HepG2 (cell line): ENCODE results near the gene JSRP1. TPM values are rescaled to one million over a fixed set of nuclear protein-coding genes. Genes with fewer than 3 reads are reported as not detected.

ENCODE experiments used
- BCL6 ChIP-seq: IDR thresholded peaks from 2 replicates; pipeline ENCODE4 v1.6.1; 2016; ENCODE audit warnings: missing genetic modification reagents, missing compliant biosample characterization
- HES4 ChIP-seq: sonication (generic); formaldehyde crosslinking; IDR thresholded peaks from 2 replicates; pipeline ENCODE4 v1.9.0; 2021; ENCODE audit warnings: mild to moderate bottlenecking, missing genetic modification reagents, borderline replicate concordance
- SALL1 ChIP-seq: sonication (generic); formaldehyde crosslinking; IDR thresholded peaks from 2 replicates; pipeline ENCODE4 v1.8.0; 2022; ENCODE audit warnings: mild to moderate bottlenecking, missing genetic modification reagents
- SRSF1 ChIP-seq: fragments of 200-400 bp; formaldehyde crosslinking; optimal IDR thresholded peaks from 2 replicates; pipeline ENCODE3; 2017; ENCODE audit warnings: mild to moderate bottlenecking, low read depth, low read length, moderate library complexity
- XBP1 ChIP-seq: sonication (generic); formaldehyde crosslinking; IDR thresholded peaks from 2 replicates; pipeline ENCODE4 v1.5.0; 2020; ENCODE audit warnings: missing genetic modification reagents
- ZFP36L2 ChIP-seq: sonication (generic); formaldehyde crosslinking; IDR thresholded peaks from 2 replicates; pipeline ENCODE4 v1.4.0; 2020; ENCODE audit warnings: missing genetic modification reagents
- ZNF7 ChIP-seq: IDR thresholded peaks from 2 replicates; pipeline ENCODE4 v1.6.1; 2016; ENCODE audit warnings: missing biosample characterization, missing genetic modification reagents
- ZNF768 ChIP-seq: sonication (generic); formaldehyde crosslinking; IDR thresholded peaks from 2 replicates; pipeline ENCODE4 v1.4.0; 2020; ENCODE audit warnings: missing genetic modification reagents
- ZNF780A ChIP-seq: sonication (generic); formaldehyde crosslinking; IDR thresholded peaks from 2 replicates; pipeline ENCODE4 v1.8.0; 2022; ENCODE audit warnings: mild to moderate bottlenecking, missing genetic modification reagents, moderate library complexity
- polyA plus RNA-seq, 8 experiments: library from polyadenylated mRNA; depleted of rRNA in 3 of 8; stranded (reverse) in 7 of 8; unstranded in 1 of 8; fragments of >200 nt; fragmentation: Illumina TruSeq in 4 of 8; extraction: Trizol in 4 of 8; gene quantifications; 2 replicates each; pipeline versions ENCODE4 v1.2.1 to v1.2.3, GENCODE V29; 2011 to 2016; ENCODE audit warnings: low read depth in 4 of 8, missing spikeins in 1 of 8, mixed read lengths in 1 of 8; ENCODE audit not compliant: insufficient read depth in 1 of 8
- total RNA-seq, 5 experiments: library from RNA; depleted of rRNA; stranded (reverse); fragments of >200 nt; fragmentation: Illumina TruSeq; extraction: Trizol; gene quantifications; 2 replicates each; pipeline ENCODE4 v1.2.3, GENCODE V29; 2016; ENCODE audit warnings: low read depth in 1 of 5
- TF ChIP-seq, protein P1 (sequence below): sonication (generic); formaldehyde crosslinking; IDR thresholded peaks from 2 replicates; pipeline ENCODE4 v1.9.0; 2022; ENCODE audit warnings: missing genetic modification reagents, mild to moderate bottlenecking, borderline replicate concordance
- TF ChIP-seq, protein P2 (sequence below): sonication (generic); formaldehyde crosslinking; IDR thresholded peaks from 2 replicates; pipeline ENCODE4 v1.5.0; 2020; ENCODE audit warnings: mild to moderate bottlenecking, missing genetic modification reagents
- TF ChIP-seq, protein P3 (sequence below): sonication (generic); formaldehyde crosslinking; IDR thresholded peaks from 2 replicates; pipeline ENCODE4 v1.5.1; 2020; ENCODE audit warnings: mild to moderate bottlenecking, missing genetic modification reagents, borderline replicate concordance
- TF ChIP-seq, protein P4 (sequence below): fragments of 450-650 bp; IDR thresholded peaks from 2 replicates; pipeline ENCODE4 v1.6.1; 2017; ENCODE audit warnings: mild to moderate bottlenecking
- TF ChIP-seq, protein P5 (sequence below): sonication (generic); formaldehyde crosslinking; conservative IDR thresholded peaks from 2 replicates; pipeline ENCODE4 v1.5.0; 2020; ENCODE audit warnings: missing genetic modification reagents

JSRP1 gene
- total and polyA plus RNA-seq, 2 of the 13 experiments (the other 11 are each of a cell fraction or from before 2014, with no cell fraction given) = 0.16 to 0.38 TPM

DNA sequence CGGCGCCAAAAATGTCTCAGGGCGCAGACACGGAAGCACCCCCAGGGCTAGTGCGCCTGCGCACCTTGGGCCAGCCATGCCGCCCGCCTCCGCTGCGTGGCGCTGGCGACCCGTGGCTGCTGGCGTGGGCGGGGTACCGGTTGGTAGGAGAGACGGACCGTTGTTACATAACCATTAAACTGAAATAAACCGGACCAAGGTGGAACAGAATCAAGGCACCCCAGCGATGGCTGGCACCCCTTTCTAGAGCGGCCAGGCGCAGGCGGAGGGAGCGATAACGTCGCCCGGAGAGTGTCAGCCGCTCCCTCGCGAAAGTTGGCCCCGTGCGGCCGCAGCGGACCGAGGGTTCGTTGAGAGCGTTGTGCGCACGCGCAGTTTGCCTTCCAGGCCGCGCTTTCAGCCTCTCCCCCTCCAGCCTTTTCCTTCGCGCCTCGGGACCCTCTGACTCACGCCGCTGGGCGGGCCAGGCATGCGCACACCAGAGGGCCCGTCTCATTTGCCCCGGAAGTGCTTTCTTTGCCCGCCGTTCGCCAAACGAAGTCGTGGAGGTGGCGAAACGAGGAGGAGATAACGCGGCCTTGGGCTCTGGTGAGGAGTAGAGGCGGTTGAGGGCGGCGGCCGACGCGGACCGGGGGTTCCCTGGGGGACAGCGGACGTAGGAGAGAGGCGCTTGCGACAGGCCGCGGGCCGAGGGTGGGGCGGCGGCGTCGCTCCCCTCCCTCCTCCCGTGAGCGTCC is 19.7 kb downstream of the JSRP1 start, which contains the start of the genes PLEKHJ1 and SF3A2 (continued):
- TF ChIP-seq, protein P1, sequence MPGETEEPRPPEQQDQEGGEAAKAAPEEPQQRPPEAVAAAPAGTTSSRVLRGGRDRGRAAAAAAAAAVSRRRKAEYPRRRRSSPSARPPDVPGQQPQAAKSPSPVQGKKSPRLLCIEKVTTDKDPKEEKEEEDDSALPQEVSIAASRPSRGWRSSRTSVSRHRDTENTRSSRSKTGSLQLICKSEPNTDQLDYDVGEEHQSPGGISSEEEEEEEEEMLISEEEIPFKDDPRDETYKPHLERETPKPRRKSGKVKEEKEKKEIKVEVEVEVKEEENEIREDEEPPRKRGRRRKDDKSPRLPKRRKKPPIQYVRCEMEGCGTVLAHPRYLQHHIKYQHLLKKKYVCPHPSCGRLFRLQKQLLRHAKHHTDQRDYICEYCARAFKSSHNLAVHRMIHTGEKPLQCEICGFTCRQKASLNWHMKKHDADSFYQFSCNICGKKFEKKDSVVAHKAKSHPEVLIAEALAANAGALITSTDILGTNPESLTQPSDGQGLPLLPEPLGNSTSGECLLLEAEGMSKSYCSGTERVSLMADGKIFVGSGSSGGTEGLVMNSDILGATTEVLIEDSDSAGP = peak; percentile 97; the same call in 1 of the 2 replicates
- TF ChIP-seq XBP1 (CRISPR knock-in tag) = no peak
- TF ChIP-seq, protein P2, sequence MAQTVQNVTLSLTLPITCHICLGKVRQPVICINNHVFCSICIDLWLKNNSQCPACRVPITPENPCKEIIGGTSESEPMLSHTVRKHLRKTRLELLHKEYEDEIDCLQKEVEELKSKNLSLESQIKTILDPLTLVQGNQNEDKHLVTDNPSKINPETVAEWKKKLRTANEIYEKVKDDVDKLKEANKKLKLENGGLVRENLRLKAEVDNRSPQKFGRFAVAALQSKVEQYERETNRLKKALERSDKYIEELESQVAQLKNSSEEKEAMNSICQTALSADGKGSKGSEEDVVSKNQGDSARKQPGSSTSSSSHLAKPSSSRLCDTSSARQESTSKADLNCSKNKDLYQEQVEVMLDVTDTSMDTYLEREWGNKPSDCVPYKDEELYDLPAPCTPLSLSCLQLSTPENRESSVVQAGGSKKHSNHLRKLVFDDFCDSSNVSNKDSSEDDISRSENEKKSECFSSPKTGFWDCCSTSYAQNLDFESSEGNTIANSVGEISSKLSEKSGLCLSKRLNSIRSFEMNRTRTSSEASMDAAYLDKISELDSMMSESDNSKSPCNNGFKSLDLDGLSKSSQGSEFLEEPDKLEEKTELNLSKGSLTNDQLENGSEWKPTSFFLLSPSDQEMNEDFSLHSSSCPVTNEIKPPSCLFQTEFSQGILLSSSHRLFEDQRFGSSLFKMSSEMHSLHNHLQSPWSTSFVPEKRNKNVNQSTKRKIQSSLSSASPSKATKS = peak; percentile 90
- TF ChIP-seq, protein P3, sequence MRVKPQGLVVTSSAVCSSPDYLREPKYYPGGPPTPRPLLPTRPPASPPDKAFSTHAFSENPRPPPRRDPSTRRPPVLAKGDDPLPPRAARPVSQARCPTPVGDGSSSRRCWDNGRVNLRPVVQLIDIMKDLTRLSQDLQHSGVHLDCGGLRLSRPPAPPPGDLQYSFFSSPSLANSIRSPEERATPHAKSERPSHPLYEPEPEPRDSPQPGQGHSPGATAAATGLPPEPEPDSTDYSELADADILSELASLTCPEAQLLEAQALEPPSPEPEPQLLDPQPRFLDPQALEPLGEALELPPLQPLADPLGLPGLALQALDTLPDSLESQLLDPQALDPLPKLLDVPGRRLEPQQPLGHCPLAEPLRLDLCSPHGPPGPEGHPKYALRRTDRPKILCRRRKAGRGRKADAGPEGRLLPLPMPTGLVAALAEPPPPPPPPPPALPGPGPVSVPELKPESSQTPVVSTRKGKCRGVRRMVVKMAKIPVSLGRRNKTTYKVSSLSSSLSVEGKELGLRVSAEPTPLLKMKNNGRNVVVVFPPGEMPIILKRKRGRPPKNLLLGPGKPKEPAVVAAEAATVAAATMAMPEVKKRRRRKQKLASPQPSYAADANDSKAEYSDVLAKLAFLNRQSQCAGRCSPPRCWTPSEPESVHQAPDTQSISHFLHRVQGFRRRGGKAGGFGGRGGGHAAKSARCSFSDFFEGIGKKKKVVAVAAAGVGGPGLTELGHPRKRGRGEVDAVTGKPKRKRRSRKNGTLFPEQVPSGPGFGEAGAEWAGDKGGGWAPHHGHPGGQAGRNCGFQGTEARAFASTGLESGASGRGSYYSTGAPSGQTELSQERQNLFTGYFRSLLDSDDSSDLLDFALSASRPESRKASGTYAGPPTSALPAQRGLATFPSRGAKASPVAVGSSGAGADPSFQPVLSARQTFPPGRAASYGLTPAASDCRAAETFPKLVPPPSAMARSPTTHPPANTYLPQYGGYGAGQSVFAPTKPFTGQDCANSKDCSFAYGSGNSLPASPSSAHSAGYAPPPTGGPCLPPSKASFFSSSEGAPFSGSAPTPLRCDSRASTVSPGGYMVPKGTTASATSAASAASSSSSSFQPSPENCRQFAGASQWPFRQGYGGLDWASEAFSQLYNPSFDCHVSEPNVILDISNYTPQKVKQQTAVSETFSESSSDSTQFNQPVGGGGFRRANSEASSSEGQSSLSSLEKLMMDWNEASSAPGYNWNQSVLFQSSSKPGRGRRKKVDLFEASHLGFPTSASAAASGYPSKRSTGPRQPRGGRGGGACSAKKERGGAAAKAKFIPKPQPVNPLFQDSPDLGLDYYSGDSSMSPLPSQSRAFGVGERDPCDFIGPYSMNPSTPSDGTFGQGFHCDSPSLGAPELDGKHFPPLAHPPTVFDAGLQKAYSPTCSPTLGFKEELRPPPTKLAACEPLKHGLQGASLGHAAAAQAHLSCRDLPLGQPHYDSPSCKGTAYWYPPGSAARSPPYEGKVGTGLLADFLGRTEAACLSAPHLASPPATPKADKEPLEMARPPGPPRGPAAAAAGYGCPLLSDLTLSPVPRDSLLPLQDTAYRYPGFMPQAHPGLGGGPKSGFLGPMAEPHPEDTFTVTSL (CRISPR knock-in tag) = peak; percentile 49; the same call in 1 of the 2 replicates
- TF ChIP-seq, protein P4, sequence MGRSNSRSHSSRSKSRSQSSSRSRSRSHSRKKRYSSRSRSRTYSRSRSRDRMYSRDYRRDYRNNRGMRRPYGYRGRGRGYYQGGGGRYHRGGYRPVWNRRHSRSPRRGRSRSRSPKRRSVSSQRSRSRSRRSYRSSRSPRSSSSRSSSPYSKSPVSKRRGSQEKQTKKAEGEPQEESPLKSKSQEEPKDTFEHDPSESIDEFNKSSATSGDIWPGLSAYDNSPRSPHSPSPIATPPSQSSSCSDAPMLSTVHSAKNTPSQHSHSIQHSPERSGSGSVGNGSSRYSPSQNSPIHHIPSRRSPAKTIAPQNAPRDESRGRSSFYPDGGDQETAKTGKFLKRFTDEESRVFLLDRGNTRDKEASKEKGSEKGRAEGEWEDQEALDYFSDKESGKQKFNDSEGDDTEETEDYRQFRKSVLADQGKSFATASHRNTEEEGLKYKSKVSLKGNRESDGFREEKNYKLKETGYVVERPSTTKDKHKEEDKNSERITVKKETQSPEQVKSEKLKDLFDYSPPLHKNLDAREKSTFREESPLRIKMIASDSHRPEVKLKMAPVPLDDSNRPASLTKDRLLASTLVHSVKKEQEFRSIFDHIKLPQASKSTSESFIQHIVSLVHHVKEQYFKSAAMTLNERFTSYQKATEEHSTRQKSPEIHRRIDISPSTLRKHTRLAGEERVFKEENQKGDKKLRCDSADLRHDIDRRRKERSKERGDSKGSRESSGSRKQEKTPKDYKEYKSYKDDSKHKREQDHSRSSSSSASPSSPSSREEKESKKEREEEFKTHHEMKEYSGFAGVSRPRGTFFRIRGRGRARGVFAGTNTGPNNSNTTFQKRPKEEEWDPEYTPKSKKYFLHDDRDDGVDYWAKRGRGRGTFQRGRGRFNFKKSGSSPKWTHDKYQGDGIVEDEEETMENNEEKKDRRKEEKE = no peak
- TF ChIP-seq ZNF780A (CRISPR knock-in tag) = peak; percentile 76
- peak; percentile 98 for TF ChIP-seq SALL1 (CRISPR knock-in tag)
- 0 out of 2 replicates have a peak, but pooled peaks have one; percentile 36 for TF ChIP-seq ZNF7 (CRISPR knock-in tag)
- peak; percentile 70 for TF ChIP-seq SRSF1
- TF ChIP-seq ZNF768 (CRISPR knock-in tag) = peak; percentile 40
- TF ChIP-seq HES4 (CRISPR knock-in tag) = peak; percentile 99
- peak; percentile 52 for TF ChIP-seq BCL6 (CRISPR knock-in tag)
- peak; percentile 81 for TF ChIP-seq ZFP36L2
- TF ChIP-seq, protein P5, sequence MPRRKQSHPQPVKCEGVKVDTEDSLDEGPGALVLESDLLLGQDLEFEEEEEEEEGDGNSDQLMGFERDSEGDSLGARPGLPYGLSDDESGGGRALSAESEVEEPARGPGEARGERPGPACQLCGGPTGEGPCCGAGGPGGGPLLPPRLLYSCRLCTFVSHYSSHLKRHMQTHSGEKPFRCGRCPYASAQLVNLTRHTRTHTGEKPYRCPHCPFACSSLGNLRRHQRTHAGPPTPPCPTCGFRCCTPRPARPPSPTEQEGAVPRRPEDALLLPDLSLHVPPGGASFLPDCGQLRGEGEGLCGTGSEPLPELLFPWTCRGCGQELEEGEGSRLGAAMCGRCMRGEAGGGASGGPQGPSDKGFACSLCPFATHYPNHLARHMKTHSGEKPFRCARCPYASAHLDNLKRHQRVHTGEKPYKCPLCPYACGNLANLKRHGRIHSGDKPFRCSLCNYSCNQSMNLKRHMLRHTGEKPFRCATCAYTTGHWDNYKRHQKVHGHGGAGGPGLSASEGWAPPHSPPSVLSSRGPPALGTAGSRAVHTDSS = peak; percentile 60; the same call in 1 of the 2 replicates
